GM23338 (cell line): Measurements from ENCODE around the gene PDE4B. TPM values are rescaled to one million over a fixed set of nuclear protein-coding genes. Genes with fewer than 3 reads are reported as not detected.
A peak's percentile ranks its signal among the peaks of the same experiment; 100 is the strongest.

Source experiments
- ATAC-seq: fragments of 200-7000 bp; cut with Tn5 transposase; 3 replicates; pipeline ENCODE4 v1.9.1; 2020
- DNase-seq: peaks from one replicate; pipeline ENCODE4 v3.0.0-alpha.2; 2015; ENCODE audit warnings: low spot score
- H2AFZ ChIP-seq: fragments of 200-600 bp; sonication (generic); 2 replicates; pipeline ENCODE4 v1.8.0; 2016; ENCODE audit warnings: antibody characterized with exemption, mild to moderate bottlenecking, moderate library complexity
- H3F3A ChIP-seq: fragments of 200-600 bp; sonication (generic); replicated peaks from 2 replicates; pipeline ENCODE4 v1.8.0; 2017; ENCODE audit warnings: antibody characterized with exemption, mixed run types, low read depth
- H3K27ac ChIP-seq: fragments of 200-600 bp; sonication (generic); 2 replicates; pipeline ENCODE4 v1.6.1; 2016; ENCODE audit warnings: low read depth
- H3K27me3 ChIP-seq: fragments of 200-600 bp; sonication (generic); 2 replicates; pipeline ENCODE4 v1.8.0; 2016; ENCODE audit warnings: mild to moderate bottlenecking, mixed run types, moderate library complexity; ENCODE audit not compliant: insufficient read depth
- H3K36me3 ChIP-seq: fragments of 200-600 bp; sonication (generic); 2 replicates; pipeline ENCODE4 v1.8.0; 2016; ENCODE audit warnings: mild to moderate bottlenecking; ENCODE audit not compliant: insufficient read depth
- H3K4me1 ChIP-seq: fragments of 200-600 bp; sonication (generic); 2 replicates; pipeline ENCODE4 v1.8.0; 2016; ENCODE audit warnings: mild to moderate bottlenecking, moderate library complexity; ENCODE audit not compliant: insufficient read depth
- H3K4me2 ChIP-seq: fragments of 200-600 bp; sonication (generic); 2 replicates; pipeline ENCODE4 v1.7.1; 2017; ENCODE audit warnings: mixed run types
- H3K4me3 ChIP-seq: fragments of 200-600 bp; sonication (generic); 2 replicates; pipeline ENCODE4 v1.6.1; 2016; ENCODE audit warnings: mixed run types
- H3K79me2 ChIP-seq: fragments of 200-600 bp; sonication (generic); replicated peaks from 2 replicates; pipeline ENCODE4 v1.8.0; 2017; ENCODE audit warnings: mild to moderate bottlenecking; ENCODE audit not compliant: insufficient read depth
- H3K9me2 ChIP-seq: fragments of 200-600 bp; sonication (generic); 2 replicates; pipeline ENCODE4 v1.8.0; 2017; ENCODE audit not compliant: insufficient read depth
- H4K20me1 ChIP-seq: fragments of 200-600 bp; sonication (generic); replicated peaks from 2 replicates; pipeline ENCODE4 v1.8.0; 2017; ENCODE audit warnings: mild to moderate bottlenecking; ENCODE audit not compliant: insufficient read depth
- H3K27ac Mint-ChIP-seq: 2 replicates; pipeline ENCODE4 v1.8.0; 2020; ENCODE audit warnings: inconsistent platforms, mild to moderate bottlenecking, moderate library complexity, mixed read lengths
- H3K27me3 Mint-ChIP-seq: 3 replicates; pipeline ENCODE4 v1.8.0; 2022; ENCODE audit warnings: low read depth, mild to moderate bottlenecking, moderate library complexity, mixed read lengths, inconsistent platforms; ENCODE audit not compliant: insufficient read depth, poor library complexity
- H3K36me3 Mint-ChIP-seq: 3 replicates; pipeline ENCODE4 v1.8.0; 2021; ENCODE audit warnings: low read depth, mild to moderate bottlenecking, inconsistent platforms, moderate library complexity, mixed read lengths
- H3K4me1 Mint-ChIP-seq: 3 replicates; pipeline ENCODE4 v1.8.0; 2020; ENCODE audit warnings: mild to moderate bottlenecking, inconsistent platforms, mixed read lengths
- H3K4me3 Mint-ChIP-seq: 3 replicates; pipeline ENCODE4 v1.8.0; 2021; ENCODE audit warnings: moderate library complexity, mild to moderate bottlenecking, inconsistent platforms, mixed read lengths
- H3K9me3 Mint-ChIP-seq: 3 replicates; pipeline ENCODE4 v1.8.0; 2020; ENCODE audit warnings: moderate library complexity, mild to moderate bottlenecking, inconsistent platforms, mixed read lengths
- CREB1 ChIP-seq: fragments of 250-450 bp; sonication (Bioruptor Pico); IDR thresholded peaks from 2 replicates; pipeline ENCODE4 v1.5.0; 2020; ENCODE audit warnings: low read depth, mild to moderate bottlenecking, moderate library complexity
- CTCF ChIP-seq, 2 experiments: fragments of 200-600 bp in 1 of 2; sonication (generic) in 1 of 2; conservative IDR thresholded peaks; 2 replicates each; pipeline versions ENCODE4 v1.5.1 to v1.6.1; 2016 to 2017; ENCODE audit warnings: antibody characterized with exemption in 2 of 2, low read depth in 2 of 2, mild to moderate bottlenecking in 2 of 2, moderate library complexity in 1 of 2
- ETS1 ChIP-seq: IDR thresholded peaks from 2 replicates; pipeline ENCODE4 v1.6.1; 2016; ENCODE audit warnings: antibody characterized with exemption
- EZH2 ChIP-seq: fragments of 200-600 bp; sonication (generic); IDR thresholded peaks from one replicate; pipeline ENCODE4 v1.8.0; 2017; ENCODE audit warnings: antibody characterized with exemption, mild to moderate bottlenecking, low read depth; ENCODE audit not compliant: unreplicated experiment
- EZH2phosphoT487 ChIP-seq: fragments of 200-600 bp; sonication (generic); IDR thresholded peaks from one replicate; pipeline ENCODE4 v1.8.1; 2018; ENCODE audit warnings: antibody characterized with exemption; ENCODE audit not compliant: unreplicated experiment
- JUNB ChIP-seq: IDR thresholded peaks from one replicate; pipeline ENCODE4 v1.6.1; 2016; ENCODE audit warnings: antibody characterized with exemption; ENCODE audit not compliant: unreplicated experiment
- NANOG ChIP-seq: IDR thresholded peaks from 2 replicates; pipeline ENCODE4 v1.6.1; 2016; ENCODE audit warnings: antibody characterized with exemption, borderline replicate concordance
- POLR2AphosphoS5 ChIP-seq: IDR thresholded peaks from 2 replicates; pipeline ENCODE4 v1.6.1; 2016; ENCODE audit warnings: antibody characterized with exemption, low read depth
- REST ChIP-seq: IDR thresholded peaks from one replicate; pipeline ENCODE4 v1.6.1; 2018; ENCODE audit warnings: antibody characterized with exemption; ENCODE audit not compliant: unreplicated experiment
- STAT1 ChIP-seq: IDR thresholded peaks from one replicate; pipeline ENCODE4 v1.6.1; 2016; ENCODE audit warnings: antibody characterized with exemption; ENCODE audit not compliant: unreplicated experiment
- ZNF114 ChIP-seq: fragments of 250-450 bp; sonication (Bioruptor Pico); IDR thresholded peaks from 2 replicates; pipeline ENCODE4 v1.5.0; 2020; ENCODE audit warnings: mild to moderate bottlenecking, moderate library complexity
- ZNF331 ChIP-seq: fragments of 250-450 bp; sonication (Bioruptor Pico); IDR thresholded peaks from 2 replicates; pipeline ENCODE4 v1.5.0; 2020; ENCODE audit warnings: low read depth, mild to moderate bottlenecking, moderate library complexity
- ZNF462 ChIP-seq: fragments of 250-450 bp; sonication (Bioruptor Pico); IDR thresholded peaks from 2 replicates; pipeline ENCODE4 v1.5.0; 2020; ENCODE audit warnings: mild to moderate bottlenecking, moderate library complexity
- polyA plus RNA-seq: library from polyadenylated mRNA; unstranded; fragments of >200 nt; fragmentation: Nextera tagmentation; extraction: Ambion mirVana; gene quantifications from 2 replicates; pipeline ENCODE4 v1.2.1, GENCODE V29; 2016
- total RNA-seq: library from RNA; depleted of rRNA; stranded (reverse); fragments of >200 nt; shearing (Covaris generic); gene quantifications from 2 replicates; pipeline ENCODE4 v1.2.3, GENCODE V29; 2014

The PDE4B gene
- total and polyA plus RNA-seq, 2 experiments from 2014 or later = 14.0 to 25.6 TPM

GRCh38 chr1:66341446-66342089, 548.9 kb downstream of the PDE4B start:
- H2AFZ ChIP-seq = no peak overlapping the region
- no peaks in the 10 kb centered on the region for H3K9me2 ChIP-seq
- 0 out of 2 replicates have a peak overlapping the region, but pooled peaks have one; percentile 1 for H3K27ac Mint-ChIP-seq
- H3K4me1 ChIP-seq = peaks cover 71% of the 10 kb centered on the region
- ATAC-seq = no peak
- H3F3A ChIP-seq = no peaks in the 10 kb centered on the region
- H3K4me3 ChIP-seq = no peak overlapping the region
- H3K9me3 Mint-ChIP-seq = no peaks in the 10 kb centered on the region
- peaks cover 100% of the 10 kb centered on the region for H3K79me2 ChIP-seq
- peaks cover 3% of the 10 kb centered on the region; the same call in 1 of the 3 replicates for H3K36me3 Mint-ChIP-seq
- no peak for DNase-seq
- peaks cover 48% of the 10 kb centered on the region for H3K4me1 Mint-ChIP-seq
- no peak overlapping the region for H3K4me3 Mint-ChIP-seq
- H3K27me3 ChIP-seq = no peaks in the 10 kb centered on the region
- no peak overlapping the region for H3K27ac ChIP-seq
- no peaks in the 10 kb centered on the region for H3K27me3 Mint-ChIP-seq
- no peak overlapping the region for H3K4me2 ChIP-seq
- TF ChIP-seq EZH2phosphoT487 (no peak), STAT1 (no peak), POLR2AphosphoS5 (no peak), ZNF462 (CRISPR knock-in tag) (no peak), REST (no peak), ETS1 (no peak), ZNF114 (no peak), ZNF331 (CRISPR knock-in tag) (no peak), NANOG (no peak), CTCF (conservative IDR thresholded peaks at IDR 0.05; ENCODE audit: low read depth in 2 of 2) (no peak), JUNB (no peak), CREB1 (CRISPR knock-in tag) (no peak), EZH2 (no peak)
- H4K20me1 ChIP-seq = no peaks in the 10 kb centered on the region
- no peaks in the 10 kb centered on the region for H3K36me3 ChIP-seq
